CD4-positive, alpha-beta T cell treated with Interferon gamma for 1 hour (primary cell): Measurements from ENCODE around the gene TNS2.

Experiments
- DNase-seq: peaks from one replicate; pipeline ENCODE4 v3.0.0-alpha.2; 2020

Gene TNS2

DNA sequence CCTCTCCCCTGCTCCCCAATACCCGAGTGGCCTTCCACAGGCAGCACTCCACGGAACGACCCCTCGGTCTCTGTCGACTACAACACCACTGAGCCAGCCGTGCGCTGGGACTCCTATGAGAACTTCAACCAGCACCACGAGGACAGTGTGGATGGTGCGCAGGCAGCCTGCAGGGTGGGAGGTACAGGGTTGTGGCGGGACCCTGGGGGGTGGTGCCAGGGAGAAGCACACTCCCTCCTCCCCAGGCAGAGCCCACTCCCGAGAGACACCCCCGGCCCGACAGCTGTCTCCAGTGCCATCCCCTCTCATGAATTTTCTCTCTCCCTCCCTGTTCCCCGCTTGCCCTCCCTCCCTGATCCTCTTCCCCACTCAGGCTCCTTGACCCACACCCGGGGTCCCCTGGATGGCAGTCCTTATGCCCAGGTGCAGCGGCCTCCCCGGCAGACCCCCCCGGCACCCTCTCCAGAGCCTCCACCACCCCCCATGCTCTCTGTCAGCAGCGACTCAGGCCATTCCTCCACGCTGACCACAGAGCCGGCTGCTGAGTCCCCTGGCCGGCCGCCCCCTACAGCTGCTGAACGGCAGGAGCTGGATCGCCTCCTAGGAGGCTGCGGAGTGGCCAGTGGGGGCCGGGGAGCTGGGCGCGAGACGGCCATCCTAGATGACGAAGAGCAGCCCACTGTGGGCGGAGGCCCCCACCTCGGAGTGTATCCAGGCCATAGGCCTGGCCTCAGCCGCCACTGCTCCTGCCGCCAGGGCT lies 9.0 kb downstream of the TNS2 start:
- DNase-seq, result no peak

DNA sequence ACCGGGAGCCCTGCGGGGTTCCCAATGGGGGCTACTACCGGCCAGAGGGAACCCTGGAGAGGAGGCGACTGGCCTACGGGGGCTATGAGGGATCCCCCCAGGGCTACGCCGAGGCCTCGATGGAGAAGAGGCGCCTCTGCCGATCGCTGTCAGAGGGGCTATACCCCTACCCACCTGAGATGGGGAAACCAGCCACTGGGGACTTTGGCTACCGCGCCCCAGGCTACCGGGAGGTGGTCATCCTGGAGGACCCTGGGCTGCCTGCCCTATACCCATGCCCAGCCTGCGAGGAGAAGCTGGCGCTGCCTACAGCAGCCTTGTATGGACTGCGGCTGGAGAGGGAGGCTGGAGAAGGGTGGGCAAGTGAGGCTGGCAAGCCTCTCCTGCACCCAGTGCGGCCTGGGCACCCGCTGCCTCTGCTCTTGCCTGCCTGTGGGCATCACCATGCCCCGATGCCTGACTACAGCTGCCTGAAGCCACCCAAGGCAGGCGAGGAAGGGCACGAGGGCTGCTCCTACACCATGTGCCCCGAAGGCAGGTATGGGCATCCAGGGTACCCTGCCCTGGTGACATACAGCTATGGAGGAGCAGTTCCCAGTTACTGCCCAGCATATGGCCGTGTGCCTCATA lies 9.7 kb downstream of the TNS2 start:
- DNase-seq, result no peak

DNA sequence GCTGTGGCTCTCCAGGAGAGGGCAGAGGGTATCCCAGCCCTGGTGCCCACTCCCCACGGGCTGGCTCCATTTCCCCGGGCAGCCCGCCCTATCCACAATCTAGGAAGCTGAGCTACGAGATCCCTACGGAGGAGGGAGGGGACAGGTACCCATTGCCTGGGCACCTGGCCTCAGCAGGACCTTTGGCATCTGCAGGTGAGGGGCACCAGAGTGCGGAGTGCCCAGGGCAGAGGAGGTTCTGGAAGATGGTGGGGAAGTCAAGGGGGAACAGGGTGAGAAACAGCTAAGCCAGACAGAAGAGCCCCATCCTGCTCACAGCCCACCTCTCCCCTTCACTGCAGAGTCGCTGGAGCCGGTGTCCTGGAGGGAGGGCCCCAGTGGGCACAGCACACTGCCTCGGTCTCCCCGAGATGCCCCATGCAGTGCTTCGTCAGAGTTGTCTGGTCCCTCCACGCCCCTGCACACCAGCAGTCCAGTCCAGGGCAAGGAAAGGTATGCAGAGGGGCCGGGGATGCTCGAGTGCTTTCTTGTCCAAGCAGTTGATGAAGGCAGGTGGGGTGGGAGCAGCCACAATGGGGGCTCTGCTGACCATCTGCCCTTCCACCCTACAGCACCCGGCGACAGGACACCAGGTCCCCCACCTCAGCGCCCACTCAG lies 10.3 kb downstream of the TNS2 start:
- DNase-seq, result no peak

DNA sequence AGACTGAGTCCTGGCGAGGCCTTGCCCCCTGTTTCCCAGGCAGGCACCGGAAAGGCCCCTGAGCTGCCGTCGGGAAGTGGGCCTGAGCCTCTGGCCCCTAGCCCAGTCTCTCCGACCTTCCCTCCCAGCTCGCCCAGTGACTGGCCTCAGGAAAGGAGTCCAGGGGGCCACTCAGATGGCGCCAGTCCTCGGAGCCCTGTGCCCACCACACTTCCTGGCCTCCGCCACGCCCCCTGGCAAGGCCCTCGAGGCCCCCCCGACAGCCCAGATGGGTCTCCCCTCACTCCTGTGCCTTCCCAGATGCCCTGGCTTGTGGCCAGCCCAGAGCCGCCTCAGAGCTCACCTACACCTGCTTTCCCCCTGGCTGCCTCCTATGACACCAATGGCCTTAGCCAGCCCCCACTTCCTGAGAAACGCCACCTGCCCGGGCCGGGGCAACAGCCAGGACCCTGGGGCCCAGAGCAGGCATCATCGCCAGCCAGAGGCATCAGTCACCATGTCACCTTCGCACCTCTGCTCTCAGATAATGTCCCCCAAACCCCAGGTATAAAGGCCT lies 10.9 kb downstream of the TNS2 start:
- DNase-seq, result no peak

DNA sequence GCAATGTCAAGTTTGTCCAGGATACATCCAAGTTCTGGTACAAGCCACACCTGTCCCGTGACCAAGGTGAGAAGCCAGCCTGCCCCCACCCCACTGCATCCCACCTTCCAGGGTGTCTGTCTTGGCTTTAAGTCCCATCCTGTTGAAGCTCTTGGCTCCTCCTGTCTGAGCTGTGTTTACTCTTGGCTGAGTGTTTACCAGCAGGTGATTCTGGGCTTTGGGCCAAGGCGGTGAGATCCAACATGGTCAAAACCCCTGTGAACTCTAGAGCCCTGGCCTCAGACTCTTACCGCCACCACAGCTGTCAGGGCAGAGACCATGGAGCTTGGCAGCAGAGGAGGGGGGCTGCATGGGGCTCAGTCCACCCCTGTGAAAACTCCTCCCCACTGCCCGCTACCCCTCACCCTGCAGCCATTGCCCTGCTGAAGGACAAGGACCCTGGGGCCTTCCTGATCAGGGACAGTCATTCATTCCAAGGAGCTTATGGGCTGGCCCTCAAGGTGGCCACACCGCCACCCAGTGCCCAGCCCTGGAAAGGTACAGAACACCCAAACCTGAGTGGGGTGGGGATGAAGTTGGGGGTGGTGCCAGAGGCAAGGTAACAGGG lies 11.6 kb downstream of the TNS2 start:
- DNase-seq, result no peak

DNA sequence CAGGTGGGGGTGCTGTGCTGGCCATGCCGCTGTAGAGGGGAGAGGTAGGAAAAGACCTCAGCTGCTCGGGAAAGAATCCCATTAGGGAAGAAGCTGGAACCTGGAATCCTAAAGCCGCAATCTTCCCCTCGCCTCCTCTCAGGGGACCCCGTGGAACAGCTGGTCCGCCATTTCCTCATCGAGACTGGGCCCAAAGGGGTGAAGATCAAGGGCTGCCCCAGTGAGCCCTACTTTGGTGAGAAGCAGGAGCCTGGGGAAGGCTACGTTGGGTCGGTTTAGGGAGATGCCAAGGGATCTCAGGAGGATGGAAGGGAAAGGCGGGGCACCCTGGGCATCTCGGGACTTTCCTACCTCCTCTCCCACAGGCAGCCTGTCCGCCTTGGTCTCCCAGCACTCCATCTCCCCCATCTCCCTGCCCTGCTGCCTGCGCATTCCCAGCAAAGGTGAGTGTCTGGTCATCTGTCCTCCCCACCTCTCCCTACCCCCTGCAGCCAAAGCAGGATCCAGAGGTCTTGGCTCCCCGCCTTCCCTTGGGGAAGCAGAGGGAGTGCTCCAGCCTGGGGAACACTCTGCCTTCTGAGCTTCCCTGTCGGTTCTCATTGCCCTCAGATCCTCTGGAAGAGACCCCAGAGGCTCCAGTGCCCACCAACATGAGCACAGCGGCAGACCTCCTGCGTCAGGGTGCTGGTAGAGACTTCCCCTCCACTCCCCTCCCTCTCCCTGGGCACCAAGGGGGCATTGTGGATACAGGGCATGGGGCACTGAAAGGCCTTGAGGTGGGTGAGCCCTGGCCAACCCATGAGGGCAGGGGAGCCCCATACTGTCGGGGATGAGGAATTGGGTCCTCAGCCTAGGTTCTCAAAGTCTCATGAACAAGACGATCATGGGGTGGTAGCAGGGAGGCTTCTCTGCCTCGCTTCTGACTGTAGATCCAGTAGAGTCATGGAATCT lies 12.4 kb downstream of the TNS2 start:
- DNase-seq, result no peak

DNA sequence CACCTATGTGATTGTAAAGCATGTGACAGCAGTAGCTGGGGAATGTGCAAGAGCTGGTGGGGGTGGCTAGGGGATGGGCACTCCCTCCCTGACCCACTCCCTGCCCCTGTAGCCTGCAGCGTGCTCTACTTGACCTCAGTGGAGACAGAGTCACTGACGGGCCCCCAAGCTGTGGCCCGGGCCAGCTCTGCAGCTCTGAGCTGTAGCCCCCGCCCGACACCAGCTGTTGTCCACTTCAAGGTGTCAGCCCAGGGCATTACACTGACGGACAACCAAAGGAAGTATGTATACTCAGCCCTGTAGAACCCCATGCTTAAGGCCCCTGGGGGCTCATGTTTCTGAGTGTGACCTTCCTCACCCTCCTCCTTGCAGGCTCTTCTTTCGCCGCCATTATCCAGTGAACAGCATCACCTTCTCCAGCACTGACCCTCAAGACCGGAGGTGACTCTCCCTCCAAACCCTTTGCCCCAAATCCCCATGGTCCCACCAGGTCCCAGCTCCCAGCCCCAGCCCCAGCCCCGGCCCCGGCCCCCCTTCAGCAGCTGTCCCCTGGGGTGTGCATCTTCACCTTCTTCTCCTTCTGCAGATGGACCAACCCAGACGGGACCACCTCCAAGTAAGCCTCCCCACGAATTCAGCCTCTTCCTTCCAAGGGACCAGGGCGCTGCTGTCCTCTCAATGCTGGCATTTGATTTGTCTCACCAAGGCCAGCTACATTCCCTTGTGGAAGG lies 13.3 kb downstream of the TNS2 start:
- no peak for DNase-seq

DNA sequence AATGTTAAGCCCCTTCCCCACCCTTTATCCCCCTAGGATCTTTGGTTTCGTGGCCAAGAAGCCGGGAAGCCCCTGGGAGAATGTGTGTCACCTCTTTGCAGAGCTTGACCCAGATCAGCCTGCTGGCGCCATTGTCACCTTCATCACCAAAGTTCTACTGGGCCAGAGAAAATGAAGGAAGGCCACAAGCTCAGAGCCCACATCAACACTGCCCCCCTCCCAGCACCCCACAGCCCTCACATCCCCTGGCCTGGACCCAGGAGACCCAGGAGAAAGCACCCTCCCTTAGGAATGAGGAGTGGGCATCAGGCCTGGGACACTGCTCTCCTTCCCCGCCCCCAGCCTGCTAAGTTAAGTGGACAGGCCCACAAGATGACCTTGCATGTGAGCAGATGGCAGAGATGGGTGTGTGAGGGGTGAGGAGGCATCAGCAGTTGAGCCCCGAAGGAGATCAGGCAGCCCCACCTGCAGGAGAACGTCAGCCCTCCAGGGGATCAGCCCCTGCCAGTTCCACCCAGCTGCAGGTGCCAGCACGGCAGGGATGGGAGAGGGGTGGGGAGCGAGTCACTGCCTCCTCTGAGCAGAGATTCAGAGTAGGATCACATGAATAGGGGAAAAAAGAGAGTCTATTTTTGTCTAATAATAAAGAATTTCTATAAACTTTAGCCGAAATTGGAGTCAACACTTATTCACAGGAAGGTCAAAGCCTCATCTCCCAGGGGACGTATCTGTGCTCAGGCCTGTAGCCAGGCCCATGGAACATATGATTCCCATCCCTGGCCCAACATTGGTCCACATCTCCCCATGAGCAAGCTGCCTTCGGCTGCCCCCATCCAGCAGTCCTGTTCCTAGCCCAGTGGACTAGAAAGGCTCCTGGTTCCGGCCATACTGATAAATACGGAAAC lies 14.1 kb downstream of the TNS2 start:
- no peak for DNase-seq

DNA sequence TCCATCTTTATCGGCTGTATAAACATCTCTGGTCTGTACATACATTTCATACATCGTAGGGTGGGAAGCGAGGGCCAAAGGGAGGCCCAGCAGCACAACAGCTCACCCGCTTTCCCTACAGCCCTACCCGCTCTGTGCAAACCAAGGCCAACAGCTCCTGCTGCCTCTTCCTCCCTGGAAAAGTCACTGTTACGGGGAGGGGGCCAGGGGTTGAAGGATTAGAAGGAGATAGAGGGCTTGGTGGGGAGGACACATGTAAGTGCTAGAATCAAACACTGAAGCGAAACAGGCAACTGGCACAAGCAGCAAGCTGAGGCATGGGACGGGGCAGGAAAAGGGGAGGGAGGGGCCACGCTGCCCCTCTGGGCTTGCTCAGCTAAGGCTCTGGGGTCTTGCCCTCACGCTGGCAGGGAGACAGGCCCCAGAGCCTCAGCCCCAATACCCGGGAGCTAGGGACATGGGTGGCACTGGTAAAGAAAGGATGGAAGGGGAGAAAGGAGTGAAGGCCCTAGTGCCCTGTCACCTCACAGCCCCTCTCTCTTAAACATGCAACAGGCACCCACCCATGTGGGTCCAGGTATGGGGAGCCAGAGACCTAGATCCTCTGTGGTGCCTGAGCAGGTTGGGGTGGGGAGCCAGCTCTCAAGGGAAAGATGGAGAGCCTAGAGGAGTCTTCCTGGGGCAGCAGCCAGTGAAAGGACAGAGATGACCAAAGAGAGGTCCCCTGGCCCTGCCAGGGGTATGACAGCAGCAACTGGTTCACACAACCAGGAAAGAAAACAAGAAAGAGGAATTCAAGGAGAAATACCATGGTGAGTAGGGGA lies 15.0 kb downstream of the TNS2 start:
- DNase-seq, result no peak

DNA sequence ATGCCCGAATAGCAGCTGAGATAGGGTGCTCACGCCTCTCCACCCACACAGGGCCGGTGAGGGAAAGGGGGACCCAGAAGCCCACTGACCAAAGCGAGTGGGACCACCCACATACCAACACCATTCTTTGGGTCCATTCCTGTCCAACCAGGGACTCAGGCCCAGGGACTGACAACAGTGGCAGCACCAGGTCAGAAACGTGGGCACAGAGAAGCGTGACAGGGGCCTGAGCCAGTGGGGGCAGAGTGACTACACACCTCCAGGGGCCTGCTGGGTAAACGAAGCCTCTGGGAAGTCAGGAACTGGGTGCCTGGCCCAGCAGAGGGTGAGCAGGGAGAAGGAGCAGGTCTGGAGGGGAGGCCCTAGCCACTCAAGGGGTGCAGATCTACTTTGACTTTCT lies 15.6 kb downstream of the TNS2 start:
- DNase-seq, result no peak

DNA sequence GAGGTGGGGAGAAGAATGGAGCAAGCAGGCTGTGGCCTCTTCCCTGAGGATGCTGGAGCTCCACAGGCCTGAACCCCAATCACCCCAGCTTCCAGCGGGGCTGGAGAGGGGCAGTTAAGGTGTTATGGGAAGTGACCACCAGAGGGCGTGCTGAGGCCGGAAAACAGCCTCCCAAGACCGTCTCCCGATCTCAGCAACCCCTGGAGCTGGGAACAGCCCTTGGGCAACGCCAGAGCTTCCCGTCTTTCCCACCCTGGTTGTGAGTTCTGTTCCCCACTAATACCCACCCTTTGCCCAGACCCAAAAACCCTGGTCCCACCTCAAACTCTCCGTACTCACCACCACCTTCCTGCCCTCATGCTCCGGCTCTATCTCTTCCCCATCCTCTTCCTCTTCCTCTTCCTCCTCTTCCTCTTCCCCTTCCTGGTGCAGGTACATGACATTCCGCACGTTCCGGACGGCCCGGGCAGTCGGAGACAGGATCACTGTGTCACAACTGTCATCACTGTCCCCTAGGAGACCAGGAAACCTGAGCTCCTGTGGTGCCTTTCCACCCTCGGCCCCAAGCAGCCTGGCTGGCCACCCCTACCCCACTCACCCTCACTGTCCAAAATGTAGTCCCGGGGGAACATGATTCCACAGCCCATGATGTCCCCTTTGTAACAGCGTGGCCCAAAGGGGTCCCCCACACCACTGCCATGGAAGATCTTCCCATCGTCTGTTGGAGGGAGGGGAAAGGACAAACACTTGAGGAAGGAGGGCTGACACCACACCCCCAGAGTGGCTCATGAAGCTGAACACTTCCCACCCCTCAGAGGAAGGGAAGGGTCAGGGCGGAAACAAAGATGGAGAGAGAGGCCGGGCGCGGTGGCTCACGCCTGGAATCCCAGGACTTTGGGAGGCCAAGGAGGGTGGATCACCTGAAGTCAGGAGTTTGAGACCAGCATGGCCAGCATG lies 16.4 kb downstream of the TNS2 start:
- peak; percentile 48 for DNase-seq

DNA sequence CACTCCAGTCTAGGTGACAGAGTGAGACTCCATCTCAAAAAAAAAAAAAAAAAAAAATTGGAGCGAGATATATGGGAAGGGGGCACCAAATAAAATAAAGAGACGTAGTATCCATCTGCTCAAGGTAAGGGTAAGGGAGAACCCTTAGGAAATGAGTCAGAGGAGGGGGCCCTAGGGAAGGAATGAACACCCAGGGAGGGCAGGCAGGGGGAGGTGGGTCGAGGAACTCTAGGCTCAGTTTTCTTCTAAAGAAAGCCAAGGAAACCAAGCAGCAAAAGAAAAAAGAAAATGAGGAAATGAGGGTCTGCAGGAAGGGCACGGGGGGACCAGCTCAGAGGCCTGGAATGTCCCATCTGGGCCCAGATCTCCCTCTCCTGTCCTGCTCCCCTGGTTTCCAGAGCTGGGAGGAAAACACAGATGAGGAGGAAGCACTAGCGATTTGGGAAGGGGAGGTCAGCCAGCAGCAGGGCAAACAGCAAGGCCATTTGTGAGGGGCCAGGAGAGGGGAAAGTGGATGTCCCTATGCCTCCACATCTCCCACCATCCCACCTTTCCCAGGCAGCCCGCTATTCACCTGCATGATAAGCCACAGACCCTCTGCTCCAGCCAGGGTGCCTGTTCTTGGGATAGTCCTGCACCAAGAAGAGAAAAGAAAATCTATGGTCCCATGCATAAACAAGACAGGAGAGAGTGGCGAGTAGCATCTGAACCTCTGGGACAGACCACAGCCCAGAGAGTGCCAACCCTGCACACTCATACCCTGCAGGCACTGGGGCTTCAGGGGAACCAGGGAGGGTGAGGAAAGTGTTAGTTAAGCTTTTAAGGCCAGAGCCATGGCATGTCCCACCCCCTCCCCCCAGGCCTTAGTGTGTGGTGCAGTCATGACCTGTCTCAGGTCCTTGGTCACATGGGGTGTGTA lies 17.5 kb downstream of the TNS2 start:
- no peak for DNase-seq

DNA sequence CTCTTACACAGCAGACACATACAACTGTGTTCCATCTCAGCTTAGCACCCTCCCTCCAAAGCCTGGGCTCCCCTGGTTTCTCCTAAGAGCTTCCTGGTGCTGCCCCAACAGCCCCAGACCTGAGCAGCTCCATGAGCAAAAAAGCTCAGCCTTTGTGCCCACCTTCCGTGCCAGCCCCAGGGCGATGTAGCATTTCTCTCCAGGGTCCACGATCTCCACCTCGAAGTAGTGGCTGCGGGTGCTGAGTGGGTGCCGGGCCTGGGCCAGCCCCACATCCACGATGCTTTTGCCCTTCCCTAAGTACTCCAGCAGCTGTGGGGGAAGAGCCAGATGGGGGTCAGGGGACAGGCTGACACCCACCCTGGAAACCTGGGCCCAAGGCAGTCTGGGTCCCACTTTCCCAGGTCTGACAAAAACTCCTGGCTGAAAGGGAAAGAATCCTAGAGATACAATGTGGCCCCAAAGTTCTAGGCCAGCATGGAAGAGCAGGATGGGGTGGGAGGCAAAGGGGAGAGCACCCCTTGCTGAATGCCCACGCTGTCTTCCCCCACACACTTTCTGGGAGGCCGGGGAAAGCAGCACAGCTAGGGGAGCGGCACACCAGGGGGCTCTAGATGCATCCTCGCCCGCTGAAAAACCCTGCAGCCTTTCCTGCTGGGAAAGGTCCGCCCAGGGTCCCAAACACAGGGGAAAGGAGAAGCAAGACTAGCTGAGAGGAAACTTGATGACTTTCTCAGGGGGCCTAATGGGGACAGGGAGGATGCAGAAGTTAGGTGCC lies 18.3 kb downstream of the TNS2 start:
- DNase-seq, result no peak

DNA sequence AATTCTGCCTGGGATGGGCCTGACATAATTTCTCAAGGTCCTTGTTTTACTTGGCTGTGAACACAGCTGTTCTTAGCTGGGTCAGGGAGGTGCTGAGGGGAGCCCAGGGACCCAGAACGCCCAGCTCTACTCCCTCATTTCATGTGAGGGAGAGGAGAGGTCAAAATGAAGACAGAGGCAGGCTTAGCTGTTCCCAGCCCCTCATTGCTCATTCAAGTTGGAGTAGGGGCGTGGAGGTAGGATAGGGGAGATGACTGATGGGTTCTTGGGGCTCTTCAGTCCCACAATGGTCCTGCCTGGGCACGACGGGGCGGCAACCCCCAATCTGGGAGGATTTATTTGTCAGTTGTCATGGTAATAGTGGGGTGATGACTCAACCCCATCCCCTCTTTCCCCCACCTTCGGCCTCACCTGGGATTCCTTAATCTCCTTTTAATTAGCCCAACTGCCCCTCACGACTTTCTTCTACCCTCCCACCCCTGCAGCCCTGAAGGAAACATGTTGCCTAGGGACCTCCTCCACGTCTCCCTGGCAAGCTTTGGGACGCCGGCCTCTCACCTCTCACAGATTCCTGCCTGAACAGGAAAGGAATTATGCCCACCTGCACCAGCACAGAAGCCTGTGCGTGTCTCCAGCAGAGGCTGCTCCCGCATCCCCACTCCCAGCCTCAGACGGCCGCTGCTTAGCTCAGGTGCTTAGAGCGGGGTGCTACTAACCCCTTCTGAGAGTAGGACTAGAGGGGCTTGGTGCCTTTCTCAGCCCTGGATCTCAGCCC lies 19.1 kb downstream of the TNS2 start:
- no peak for DNase-seq

DNA sequence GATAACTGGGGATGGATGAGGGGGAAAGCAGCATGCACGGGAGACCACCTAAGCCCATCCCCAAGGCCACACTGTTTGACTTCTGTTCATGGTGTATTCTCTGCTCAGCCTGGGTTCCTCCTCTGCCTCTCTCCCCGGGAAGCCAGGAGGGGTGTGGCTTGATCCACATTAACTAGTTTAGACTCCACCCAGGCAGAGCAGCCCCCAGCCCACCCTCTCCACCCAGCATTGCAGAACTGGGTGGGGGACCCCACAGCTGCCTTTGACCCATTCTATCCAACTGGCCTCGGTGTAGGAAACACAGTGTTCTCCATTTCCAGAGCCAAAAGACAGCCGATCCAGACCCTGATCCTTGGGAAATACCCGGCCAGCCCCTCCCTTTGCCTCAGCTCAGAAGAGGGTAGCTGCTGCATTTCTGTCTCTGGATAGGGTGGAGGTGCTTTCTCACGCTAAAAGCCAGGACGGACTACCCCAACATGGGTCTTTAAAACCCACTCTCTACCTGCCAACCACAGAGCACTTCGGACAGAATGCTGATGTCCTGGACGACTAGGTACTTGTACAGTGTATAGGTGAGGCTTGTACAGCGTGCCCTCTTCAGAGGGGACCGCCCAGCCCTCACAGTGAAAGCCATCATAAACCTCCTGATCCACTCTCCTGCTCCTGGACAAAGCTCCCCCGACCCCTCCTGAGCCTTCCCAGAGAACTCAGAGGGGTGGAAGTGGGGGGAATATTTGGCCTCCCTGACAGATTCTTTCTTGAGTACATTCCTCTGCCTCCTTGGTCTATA lies 20.0 kb downstream of the TNS2 start:
- no peak for DNase-seq
